Measurements from ENCODE around the gene GAK. TPM values are rescaled to one million over a fixed set of nuclear protein-coding genes. Genes with fewer than 3 reads are reported as not detected.

GAK gene
- 54.9 and 58.3 TPM in 2 replicates for total RNA-seq

DNA sequence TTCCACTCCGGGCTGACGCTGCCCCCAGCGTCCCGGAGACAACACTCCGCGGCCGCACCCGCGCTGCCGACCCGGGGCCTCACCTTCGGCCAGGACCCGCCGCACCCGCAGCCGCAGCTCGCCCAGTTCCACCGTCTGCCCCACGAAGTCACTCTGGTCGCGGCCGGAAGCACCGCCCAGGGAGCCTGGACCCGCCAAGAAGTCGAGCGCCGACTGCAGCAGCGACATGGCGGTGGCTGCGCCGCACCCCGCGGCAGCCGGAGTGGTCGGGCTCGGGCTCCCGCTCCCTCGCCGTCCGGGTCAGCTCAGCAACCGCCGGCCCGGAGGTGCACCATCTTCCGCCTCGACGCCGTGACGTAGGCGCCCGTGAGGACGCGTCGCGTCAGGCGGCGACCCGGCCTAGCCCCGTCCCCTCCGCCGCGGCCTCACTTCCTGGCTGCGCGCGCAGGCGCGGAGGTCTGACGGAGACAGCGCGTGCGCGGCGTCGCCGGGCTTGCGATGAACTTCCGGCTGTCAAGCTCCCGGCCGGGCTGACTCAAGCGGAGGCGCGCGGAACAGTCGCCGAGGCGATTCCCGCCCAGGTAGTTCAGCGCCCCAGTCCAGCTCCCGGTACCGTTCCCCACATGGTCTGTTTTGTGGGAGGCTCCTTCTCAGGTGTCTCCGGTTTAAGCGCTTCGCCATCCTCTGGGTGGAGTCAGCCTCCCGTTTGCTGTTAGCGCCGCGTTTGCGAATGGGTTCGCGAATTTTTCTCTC lies at the start of gene GAK, which contains the start of gene TMEM175:
TSS of gene GAK (minus strand) at position 357 of the 753 bp plus-strand sequence. CDS start at position 228, 129 bp downstream.
TSS of gene TMEM175 (plus strand) at position 501 of the 753 bp plus-strand sequence. CDS start 15,280 bp downstream, outside the sequence.

DNA sequence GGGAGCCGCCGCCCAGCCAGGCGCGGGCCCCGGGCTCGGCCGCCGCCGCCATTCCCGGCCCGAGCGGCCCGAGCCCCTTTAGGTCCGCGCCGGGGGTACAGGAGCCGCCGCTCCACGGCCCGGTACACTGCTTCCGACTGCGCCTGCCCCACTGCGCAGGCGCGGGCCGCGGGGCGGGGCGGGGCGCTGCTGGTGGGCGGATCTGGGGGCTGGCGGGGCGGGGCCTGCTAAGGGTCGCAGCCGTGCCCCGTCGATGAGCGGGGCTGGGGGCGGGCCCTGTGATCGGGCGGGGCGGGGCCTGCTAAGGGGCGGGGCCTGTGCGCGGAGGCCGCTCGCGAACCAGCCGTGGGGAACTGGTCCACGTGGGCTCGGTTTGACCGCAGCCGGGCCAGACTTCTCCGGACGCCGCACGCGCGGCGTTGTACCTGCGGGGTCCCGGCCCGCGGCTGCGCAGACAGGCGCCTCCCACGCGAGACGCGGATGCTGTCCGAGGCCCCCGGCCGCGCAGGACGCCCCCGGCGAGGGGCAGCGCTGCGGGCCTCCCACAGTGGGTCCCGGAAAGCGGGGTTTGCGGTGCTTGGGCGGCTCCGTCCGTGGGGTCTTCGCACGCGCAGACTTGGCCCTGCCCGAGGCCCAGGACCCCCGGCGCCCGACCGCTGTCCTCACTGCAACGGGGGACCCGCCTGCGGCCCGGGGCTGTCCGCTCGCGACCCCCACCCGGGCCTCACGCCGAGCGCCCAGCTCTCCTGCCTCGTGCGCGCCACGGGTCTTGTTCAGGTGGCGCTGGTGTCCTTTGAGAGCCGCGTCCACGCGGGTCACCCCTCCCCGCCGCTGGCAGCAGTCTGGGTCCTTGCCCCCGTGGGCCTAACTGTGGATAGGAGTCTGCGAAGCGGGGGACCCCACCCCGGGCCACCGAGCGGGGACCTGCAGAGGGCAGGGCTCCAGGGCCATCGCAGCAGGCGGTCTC lies 41.6 kb upstream of the GAK start, which contains the start of gene DGKQ:
TSS of gene DGKQ (minus strand) at position 139 of the 967 bp plus-strand sequence. CDS start at position 52, 87 bp downstream.

DNA sequence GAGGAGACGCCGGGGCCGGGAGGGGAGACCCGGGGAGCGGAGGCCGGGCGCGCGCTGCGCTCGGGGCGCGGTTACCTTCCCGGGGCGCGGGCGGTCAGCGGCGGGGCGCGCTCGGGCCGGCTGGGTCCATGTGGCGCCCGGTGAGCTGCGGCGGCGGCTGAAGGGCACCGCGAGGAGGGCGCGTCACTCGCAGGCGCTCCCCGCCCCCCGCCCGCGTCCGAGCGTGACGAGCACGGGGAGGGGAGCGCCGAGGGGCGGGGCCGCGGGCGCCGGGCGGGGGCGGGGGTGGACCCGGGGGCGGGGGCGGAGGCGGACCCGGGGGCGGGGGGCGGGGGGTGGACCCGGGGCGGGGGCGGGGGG lies 106.2 kb downstream of the GAK start, which contains the start of gene CPLX1:
TSS of gene CPLX1 (minus strand) at position 159 of the 360 bp plus-strand sequence. CDS start 1,607 bp downstream, outside the sequence.

Other genes starting within 250 kb of the GAK start
- 2.2 and 8.6 TPM in 2 replicates for gene SLC49A3, start 243.2 kb downstream of the GAK start, total RNA-seq
- gene PCGF3, start 226.5 kb downstream of the GAK start, total RNA-seq, result 26.2 and 27.9 TPM in 2 replicates
- gene CPLX1, start 106.2 kb downstream of the GAK start, total RNA-seq, result not detected in 2 replicates
- gene TMEM175, start 144 bp upstream of the GAK start, total RNA-seq, result 15.7 and 16.7 TPM in 2 replicates
- 12.9 and 14.0 TPM in 2 replicates for gene DGKQ, start 41.3 kb upstream of the GAK start, total RNA-seq
- gene IDUA, start 54.7 kb upstream of the GAK start, total RNA-seq, result 8.4 and 10.6 TPM in 2 replicates
- gene SLC26A1, start 61.1 kb upstream of the GAK start, total RNA-seq, result 0.12 and 0.26 TPM in 2 replicates
- gene FGFRL1, start 79.3 kb upstream of the GAK start, total RNA-seq, result 15.7 and 19.6 TPM in 2 replicates
- gene RNF212, start 181.2 kb upstream of the GAK start, total RNA-seq, result 0.44 and 0.53 TPM in 2 replicates
- 1.4 and 2.6 TPM in 2 replicates for gene SPON2, start 240.3 kb upstream of the GAK start, total RNA-seq